HCT116 (cell line): ENCODE results near the gene PLPP2. TPM values are rescaled to one million over a fixed set of nuclear protein-coding genes. Genes with fewer than 3 reads are reported as not detected.

Experiments
- ATAC-seq: fragments of 200-7000 bp; cut with Tn5 transposase; 2 replicates; pipeline ENCODE4 v1.9.1; 2020; ENCODE audit warnings: mild to moderate bottlenecking, moderate library complexity
- BruUV-seq: library from RNA; stranded (reverse); fragments of 400-500 nt; replicated peaks from 2 replicates; lab custom pipeline; 2021; lab: Mats Ljungman, UMichigan
- CTCF ChIA-PET: fragments of 300-600 bp; sonication (Branson Sonifier 250); formaldehyde crosslinking; loops from one replicate; lab custom pipeline; 2021; ENCODE audit warnings: antibody characterized with exemption; lab: Charles Lee
- POLR2A ChIA-PET: fragments of 300-600, 350-600 bp; sonication (Branson Sonifier 250); formaldehyde crosslinking; loops from one replicate; lab custom pipeline; 2021; ENCODE audit warnings: antibody characterized with exemption; lab: Charles Lee
- RAD21 ChIA-PET, 2 experiments: fragments of 300-600 bp; sonication (Branson Sonifier 250); formaldehyde crosslinking; loops; one replicate each; lab custom pipeline; 2023; ENCODE audit warnings: low total read pairs in 2 of 2; ENCODE audit not compliant: uncharacterized antibody in 2 of 2, unreplicated experiment in 2 of 2, low non-redundant PET in 1 of 2; lab: Charles Lee
- DNase-seq: peaks from one replicate; pipeline ENCODE4 v3.0.0-alpha.2; 2010; ENCODE audit warnings: low read depth, low spot score
- H2AFZ ChIP-seq: fragments of 200-600 bp; shearing (Covaris generic), sonication (generic); 2 replicates; pipeline ENCODE4 v1.6.1; 2017; ENCODE audit warnings: low read depth, mixed run types, mixed read lengths, antibody characterized with exemption, low read length; ENCODE audit not compliant: poor library complexity, severe bottlenecking
- H3K27ac ChIP-seq: 2 replicates; pipeline ENCODE4 v1.5.1; 2012; ENCODE audit warnings: low read depth, low read length
- H3K27me3 ChIP-seq: fragments of 200-600 bp; sonication (generic); 2 replicates; pipeline ENCODE4 v1.6.1; 2016; ENCODE audit warnings: mixed run types, low read length, mixed read lengths; ENCODE audit not compliant: insufficient read depth
- H3K36me3 ChIP-seq, 2 experiments: fragments of 200-500 bp in 1 of 2; fragments of 200-600 bp in 1 of 2; sonication (Bioruptor generic) in 1 of 2; sonication (generic) in 1 of 2; 2 replicates each; pipeline versions ENCODE4 v1.5.1 to v1.6.1; 2014 to 2016; ENCODE audit warnings: low read length in 2 of 2, inconsistent platforms in 1 of 2, mixed read lengths in 1 of 2, mixed run types in 1 of 2; ENCODE audit not compliant: insufficient read depth in 2 of 2, control insufficient read depth in 1 of 2
- H3K4me1 ChIP-seq, 2 experiments: fragments of 200-600 bp in 1 of 2; sonication (generic) in 1 of 2; 2 replicates each; pipeline versions ENCODE4 v1.5.1 to v1.6.1; 2012 to 2017; ENCODE audit warnings: low read length in 2 of 2, inconsistent platforms in 1 of 2, mild to moderate bottlenecking in 1 of 2, mixed read lengths in 1 of 2, mixed run types in 1 of 2, moderate library complexity in 1 of 2; ENCODE audit not compliant: insufficient read depth in 2 of 2, control insufficient read depth in 1 of 2
- H3K4me2 ChIP-seq: fragments of 200-600 bp; sonication (generic); 2 replicates; pipeline ENCODE4 v1.6.1; 2017; ENCODE audit warnings: mixed run types, low read length, mixed read lengths
- H3K4me3 ChIP-seq, 2 experiments: fragments of 200-600 bp in 1 of 2; sonication (generic) in 1 of 2; replicated peaks in 1 of 2; 2 replicates each; pipeline ENCODE4 v1.5.1; 2011 to 2016; ENCODE audit warnings: low read length in 2 of 2, control low read depth in 1 of 2, low read depth in 1 of 2, mild to moderate bottlenecking in 1 of 2, mixed read lengths in 1 of 2, mixed run types in 1 of 2
- H3K79me2 ChIP-seq: fragments of 200-600 bp; sonication (generic); 2 replicates; pipeline ENCODE4 v1.6.1; 2017; ENCODE audit warnings: mild to moderate bottlenecking, mixed run types, low read length, moderate library complexity, mixed read lengths; ENCODE audit not compliant: insufficient read depth
- H3K9ac ChIP-seq: fragments of 200-600 bp; sonication (generic); 2 replicates; pipeline ENCODE4 v1.6.1; 2016; ENCODE audit warnings: low read length, mixed read lengths
- H3K9me2 ChIP-seq: fragments of 200-600 bp; sonication (generic), shearing (Covaris generic); 2 replicates; pipeline ENCODE4 v1.6.1; 2017; ENCODE audit warnings: mixed run types, mild to moderate bottlenecking, moderate library complexity; ENCODE audit not compliant: insufficient read depth
- H3K9me3 ChIP-seq, 2 experiments: fragments of 200-500 bp in 1 of 2; fragments of 200-600 bp in 1 of 2; sonication (Bioruptor generic) in 1 of 2; sonication (generic) in 1 of 2; 2 replicates each; pipeline ENCODE4 v1.6.1; 2014 to 2017; ENCODE audit warnings: low read length in 2 of 2, mixed read lengths in 2 of 2, inconsistent platforms in 1 of 2, low read depth in 1 of 2, mild to moderate bottlenecking in 1 of 2, mixed run types in 1 of 2, moderate library complexity in 1 of 2; ENCODE audit not compliant: control insufficient read depth in 1 of 2, insufficient read depth in 1 of 2
- H4K20me1 ChIP-seq: fragments of 200-600 bp; sonication (generic), shearing (Covaris generic); 2 replicates; pipeline ENCODE4 v1.6.1; 2017; ENCODE audit warnings: mixed run types, mild to moderate bottlenecking, moderate library complexity; ENCODE audit not compliant: insufficient read depth
- ELF1 ChIP-seq: IDR thresholded peaks from 2 replicates; pipeline ENCODE4 v1.6.1; 2012; ENCODE audit warnings: low read depth, borderline replicate concordance
- EZH2 ChIP-seq: fragments of 200-600 bp; sonication (generic); IDR thresholded peaks from 2 replicates; pipeline ENCODE4 v1.6.1; 2017; ENCODE audit warnings: antibody characterized with exemption, mixed run types
- FOSL1 ChIP-seq: IDR thresholded peaks from 2 replicates; pipeline ENCODE4 v1.6.1; 2012; ENCODE audit warnings: low read depth
- POLR2A ChIP-seq: IDR thresholded peaks from 2 replicates; pipeline ENCODE4 v1.7.0; 2011; ENCODE audit warnings: borderline replicate concordance; ENCODE audit not compliant: insufficient read depth, insufficient read length; ENCODE audit errors: extremely low read depth
- POLR2AphosphoS5 ChIP-seq: IDR thresholded peaks from 2 replicates; pipeline ENCODE4 v1.6.1; 2011; ENCODE audit warnings: mild to moderate bottlenecking, low read depth, low read length, moderate library complexity
- RAD21 ChIP-seq: IDR thresholded peaks from 2 replicates; pipeline ENCODE4 v1.6.1; 2012; ENCODE audit warnings: low read depth, mild to moderate bottlenecking
- SIN3A ChIP-seq: IDR thresholded peaks from 2 replicates; pipeline ENCODE4 v1.6.1; 2012; ENCODE audit warnings: low read depth
- SP1 ChIP-seq: IDR thresholded peaks from 2 replicates; pipeline ENCODE4 v1.6.1; 2012; ENCODE audit warnings: low read depth
- YY1 ChIP-seq: IDR thresholded peaks from 2 replicates; pipeline ENCODE4 v1.6.1; 2011; ENCODE audit warnings: low read length, low read depth, moderate library complexity, mild to moderate bottlenecking; ENCODE audit not compliant: insufficient replicate concordance; ENCODE audit errors: extremely low read depth
- ZFX ChIP-seq: fragments of 450-650 bp; IDR thresholded peaks from 2 replicates; pipeline ENCODE4 v1.6.1; 2017
- intact Hi-C: fragments of 100-400 bp; cut with micrococcal nuclease; formaldehyde crosslinking; loops from 2 replicates; pipeline ENCODE4 v1.10.0; 2022
- total RNA-seq: library from RNA; stranded (reverse); gene quantifications from one replicate; pipeline ENCODE4 v1.2.1, GENCODE V29; 2021; ENCODE audit not compliant: unreplicated experiment
- TF ChIP-seq, protein P1 (sequence below): IDR thresholded peaks from 2 replicates; pipeline ENCODE4 v1.6.1; 2012
- TF ChIP-seq, protein P2 (sequence below): IDR thresholded peaks from 2 replicates; pipeline ENCODE4 v1.6.1; 2012
- TF ChIP-seq, protein P3 (sequence below), 3 experiments: fragments of 200-600 bp in 1 of 3; sonication (generic) in 1 of 3; IDR thresholded peaks in 2 of 3; conservative IDR thresholded peaks in 1 of 3; 2 replicates each; pipeline ENCODE4 v1.5.1; 2012 to 2017; ENCODE audit warnings: low read depth in 2 of 3, low read length in 2 of 3, antibody characterized with exemption in 1 of 3, borderline replicate concordance in 1 of 3, control low read depth in 1 of 3, mild to moderate bottlenecking in 1 of 3, mixed read lengths in 1 of 3, mixed run types in 1 of 3, moderate library complexity in 1 of 3; ENCODE audit not compliant: insufficient read depth in 1 of 3

Gene PLPP2
- total RNA-seq, 1 experiment from 2014 or later = 128 TPM

DNA sequence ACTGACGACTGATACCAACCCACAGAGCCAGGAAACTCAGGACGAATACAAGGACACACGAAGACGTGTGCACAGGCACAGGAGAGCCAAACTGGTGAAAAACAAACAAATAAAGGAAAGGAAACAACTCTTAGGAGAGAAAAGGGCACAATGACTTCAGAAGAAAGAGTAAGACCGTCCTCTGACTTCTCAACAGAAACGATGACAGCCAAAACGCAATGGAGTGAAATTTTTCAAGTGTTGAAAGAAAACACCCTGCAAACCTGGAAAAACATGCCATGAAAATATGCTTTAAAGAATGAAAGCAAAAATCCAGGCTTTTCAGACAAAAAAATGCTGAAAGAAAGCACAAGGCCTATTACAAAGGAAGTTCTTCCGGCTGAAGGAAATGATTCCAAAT, 24.6 kb upstream of the PLPP2 start:
- H2AFZ ChIP-seq = no peak overlapping the region
- peaks cover 0 to 4% of the 10 kb centered on the region in 2 experiments; a peak in 1 of 4 replicates for H3K9me3 ChIP-seq
- H3K4me3 ChIP-seq = no peak overlapping the region
- RAD21 ChIA-PET = no interaction called here
- H3K4me2 ChIP-seq = no peak overlapping the region
- peaks cover 18% of the 10 kb centered on the region for H3K79me2 ChIP-seq
- H4K20me1 ChIP-seq = no peaks in the 10 kb centered on the region
- no peak overlapping the region for H3K27ac ChIP-seq
- H3K9me2 ChIP-seq = no peaks in the 10 kb centered on the region
- POLR2A ChIA-PET = no interaction called here
- ATAC-seq (no peak), DNase-seq (no peak)
- no peak overlapping the region for H3K9ac ChIP-seq
- CTCF ChIA-PET = no interaction called here
- TF ChIP-seq, protein P1, sequence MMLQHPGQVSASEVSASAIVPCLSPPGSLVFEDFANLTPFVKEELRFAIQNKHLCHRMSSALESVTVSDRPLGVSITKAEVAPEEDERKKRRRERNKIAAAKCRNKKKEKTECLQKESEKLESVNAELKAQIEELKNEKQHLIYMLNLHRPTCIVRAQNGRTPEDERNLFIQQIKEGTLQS = no peak
- TF ChIP-seq FOSL1 = no peak
- TF ChIP-seq POLR2AphosphoS5 = no peak
- no peak for TF ChIP-seq YY1
- TF ChIP-seq POLR2A = no peak
- TF ChIP-seq, protein P2, sequence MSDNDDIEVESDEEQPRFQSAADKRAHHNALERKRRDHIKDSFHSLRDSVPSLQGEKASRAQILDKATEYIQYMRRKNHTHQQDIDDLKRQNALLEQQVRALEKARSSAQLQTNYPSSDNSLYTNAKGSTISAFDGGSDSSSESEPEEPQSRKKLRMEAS = no peak
- TF ChIP-seq ZFX = no peak
- no peak for TF ChIP-seq SP1
- TF ChIP-seq, protein P3, sequence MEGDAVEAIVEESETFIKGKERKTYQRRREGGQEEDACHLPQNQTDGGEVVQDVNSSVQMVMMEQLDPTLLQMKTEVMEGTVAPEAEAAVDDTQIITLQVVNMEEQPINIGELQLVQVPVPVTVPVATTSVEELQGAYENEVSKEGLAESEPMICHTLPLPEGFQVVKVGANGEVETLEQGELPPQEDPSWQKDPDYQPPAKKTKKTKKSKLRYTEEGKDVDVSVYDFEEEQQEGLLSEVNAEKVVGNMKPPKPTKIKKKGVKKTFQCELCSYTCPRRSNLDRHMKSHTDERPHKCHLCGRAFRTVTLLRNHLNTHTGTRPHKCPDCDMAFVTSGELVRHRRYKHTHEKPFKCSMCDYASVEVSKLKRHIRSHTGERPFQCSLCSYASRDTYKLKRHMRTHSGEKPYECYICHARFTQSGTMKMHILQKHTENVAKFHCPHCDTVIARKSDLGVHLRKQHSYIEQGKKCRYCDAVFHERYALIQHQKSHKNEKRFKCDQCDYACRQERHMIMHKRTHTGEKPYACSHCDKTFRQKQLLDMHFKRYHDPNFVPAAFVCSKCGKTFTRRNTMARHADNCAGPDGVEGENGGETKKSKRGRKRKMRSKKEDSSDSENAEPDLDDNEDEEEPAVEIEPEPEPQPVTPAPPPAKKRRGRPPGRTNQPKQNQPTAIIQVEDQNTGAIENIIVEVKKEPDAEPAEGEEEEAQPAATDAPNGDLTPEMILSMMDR (IDR thresholded peaks at IDR 0.05 in 2 of 3, conservative IDR thresholded peaks at IDR 0.05 in 1 of 3; ENCODE audit: borderline replicate concordance in 1 of 3, insufficient read depth in 1 of 3, low read depth in 2 of 3, low read length in 2 of 3) = no peak
- no peak for TF ChIP-seq EZH2
- TF ChIP-seq ELF1 = no peak
- TF ChIP-seq RAD21 = no peak
- TF ChIP-seq SIN3A = no peak
- H3K4me1 ChIP-seq = no peaks in the 10 kb centered on the region
- H3K36me3 ChIP-seq = peaks cover 7 to 12% of the 10 kb centered on the region in 2 experiments; a peak in 3 of 4 replicates
- no TSS peak for BruUV-seq
- no peaks in the 10 kb centered on the region for H3K27me3 ChIP-seq
- intact Hi-C loops = no loop called here
